ENCODE results near the gene PER1.
"Not testable (repeated sequence)": the region's sequence is repeated elsewhere in the genome, so short reads cannot be mapped to it uniquely, and the experiment has no call there.

The PER1 gene

DNA sequence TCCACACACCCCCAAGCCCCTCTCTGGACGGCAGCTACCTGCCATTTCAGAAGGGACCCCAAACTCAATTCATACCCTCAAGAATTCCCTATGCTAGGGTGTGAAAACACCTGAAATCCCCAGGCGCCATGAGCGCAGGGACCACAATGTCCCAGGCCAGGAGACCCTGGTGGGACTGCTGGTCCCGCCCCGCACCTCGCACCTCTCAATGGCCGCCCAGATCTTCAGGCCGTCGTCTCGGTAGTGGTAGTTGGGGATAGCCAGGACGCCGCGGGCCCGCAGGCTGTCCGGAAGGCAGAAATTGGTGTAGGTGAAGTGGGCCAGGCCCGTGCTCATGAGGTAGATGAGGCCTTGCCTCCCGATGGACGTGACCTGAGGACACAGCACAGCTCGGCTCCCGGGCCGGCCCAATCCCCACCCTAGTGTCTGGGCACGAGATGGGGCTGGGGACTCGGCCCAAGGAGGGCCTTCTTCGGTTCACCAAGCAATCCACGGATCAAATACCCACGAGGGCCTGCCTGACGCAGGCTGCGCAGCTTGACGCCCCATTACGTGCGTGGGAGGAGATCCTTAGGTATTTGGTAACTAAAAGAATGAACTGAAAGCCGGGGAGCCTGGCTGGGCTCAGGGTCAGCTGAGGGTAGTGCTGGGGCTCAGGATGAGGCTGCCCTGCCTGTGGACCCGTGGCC lies 43.1 kb downstream of the PER1 start:
- H3K27me3 ChIP-seq (replicated peaks; ENCODE audit: control insufficient read depth, insufficient read depth, low read length, poor library complexity, severe bottlenecking) = peaks cover 7% of the 10 kb centered on the region
- no peak overlapping the region for H3K27ac ChIP-seq (ENCODE audit: insufficient read depth, low read length, poor library complexity, severe bottlenecking)
- no peaks in the 10 kb centered on the region for H3K9me3 ChIP-seq (ENCODE audit: control insufficient read depth, low read length)
- H3K4me1 ChIP-seq (ENCODE audit: control insufficient read depth, insufficient read depth, low read length, poor library complexity, severe bottlenecking) = peaks cover 5% of the 10 kb centered on the region
- H3K36me3 ChIP-seq (ENCODE audit: control insufficient read depth, insufficient read depth, low read length) = no peaks in the 10 kb centered on the region
- DNase-seq = no peak
- H3K4me3 ChIP-seq (ENCODE audit: insufficient read depth, low read depth, low read length, poor library complexity, severe bottlenecking) = no peak overlapping the region

DNA sequence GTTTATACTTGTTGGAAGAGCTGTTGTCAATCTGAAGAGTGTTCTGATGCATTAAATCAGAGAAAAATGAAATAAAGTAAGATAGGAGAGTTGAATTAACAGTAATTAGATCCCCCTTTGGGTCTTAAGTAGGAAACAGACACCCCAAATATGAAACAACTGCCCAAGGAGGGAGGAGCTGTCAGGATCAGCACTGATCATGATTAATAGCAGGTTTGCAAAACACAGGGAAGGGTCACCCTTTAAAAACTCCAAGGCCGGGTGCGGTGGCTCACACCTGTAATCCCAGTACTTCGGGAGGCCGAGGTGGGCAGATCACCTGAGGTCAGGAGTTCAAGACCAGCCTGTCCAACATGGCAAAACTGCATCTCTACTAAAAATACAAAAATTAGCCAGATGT lies 45.2 kb downstream of the PER1 start:
- H3K4me3 ChIP-seq (ENCODE audit: insufficient read depth, low read depth, low read length, poor library complexity, severe bottlenecking); H3K9me3 ChIP-seq (ENCODE audit: control insufficient read depth, low read length); H3K36me3 ChIP-seq (ENCODE audit: control insufficient read depth, insufficient read depth, low read length); H3K27me3 ChIP-seq (replicated peaks; ENCODE audit: control insufficient read depth, insufficient read depth, low read length, poor library complexity, severe bottlenecking); H3K4me1 ChIP-seq (ENCODE audit: control insufficient read depth, insufficient read depth, low read length, poor library complexity, severe bottlenecking); H3K27ac ChIP-seq (ENCODE audit: insufficient read depth, low read length, poor library complexity, severe bottlenecking); DNase-seq: not testable (repeated sequence)

DNA sequence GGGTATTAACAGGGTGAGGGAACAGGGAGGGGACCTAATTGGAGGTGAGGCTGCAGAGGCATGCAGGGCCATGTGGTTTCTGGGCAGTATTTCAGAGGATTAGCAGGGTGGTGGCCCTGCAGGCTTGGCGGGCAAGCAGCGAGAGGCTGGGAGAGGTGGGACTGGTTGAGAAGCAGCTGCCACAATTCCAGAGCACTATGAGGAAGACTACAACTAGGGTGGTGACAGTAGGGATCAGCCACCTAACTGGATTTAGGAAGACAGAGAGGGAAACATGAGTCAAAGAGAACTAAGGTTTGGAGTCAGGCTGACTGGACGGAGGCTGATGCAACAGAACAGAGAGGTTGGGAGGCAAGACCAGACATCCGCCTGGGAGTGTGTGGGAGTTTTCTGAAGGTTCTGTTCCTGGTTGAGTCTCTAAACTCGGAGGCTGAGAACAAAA lies 46.2 kb downstream of the PER1 start:
- peaks cover 5% of the 10 kb centered on the region for H3K4me1 ChIP-seq (ENCODE audit: control insufficient read depth, insufficient read depth, low read length, poor library complexity, severe bottlenecking)
- H3K27me3 ChIP-seq (replicated peaks; ENCODE audit: control insufficient read depth, insufficient read depth, low read length, poor library complexity, severe bottlenecking) = no peaks in the 10 kb centered on the region
- DNase-seq = no peak
- H3K27ac ChIP-seq (ENCODE audit: insufficient read depth, low read length, poor library complexity, severe bottlenecking) = no peak overlapping the region
- H3K36me3 ChIP-seq (ENCODE audit: control insufficient read depth, insufficient read depth, low read length) = no peaks in the 10 kb centered on the region
- no peaks in the 10 kb centered on the region for H3K9me3 ChIP-seq (ENCODE audit: control insufficient read depth, low read length)
- H3K4me3 ChIP-seq (ENCODE audit: insufficient read depth, low read depth, low read length, poor library complexity, severe bottlenecking) = no peak overlapping the region

DNA sequence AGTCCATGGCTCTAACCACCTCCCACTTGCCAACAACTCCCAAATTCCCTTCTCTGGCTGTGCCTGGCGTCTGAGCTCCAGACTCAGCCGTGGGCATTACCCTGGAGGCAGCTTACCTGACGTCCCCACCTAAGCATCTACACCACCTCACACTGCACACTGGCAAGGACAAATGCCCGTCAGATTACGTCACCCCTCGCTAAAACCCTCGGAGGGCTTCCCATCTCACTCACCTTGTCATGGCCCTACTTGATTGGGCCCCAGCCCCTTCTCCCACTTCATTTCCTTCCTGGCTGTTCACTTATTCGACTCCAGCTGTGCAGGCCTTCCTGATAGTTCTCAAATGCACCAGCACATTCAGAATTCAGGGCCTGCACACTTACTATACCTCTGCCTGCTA lies 47.3 kb downstream of the PER1 start:
- Histone ChIP-seq H3K27me3 (replicated peaks; ENCODE audit: control insufficient read depth, insufficient read depth, low read length, poor library complexity, severe bottlenecking) (no peaks in the 10 kb centered on the region), H3K36me3 (ENCODE audit: control insufficient read depth, insufficient read depth, low read length) (no peaks in the 10 kb centered on the region), H3K4me1 (ENCODE audit: control insufficient read depth, insufficient read depth, low read length, poor library complexity, severe bottlenecking) (no peaks in the 10 kb centered on the region), H3K27ac (ENCODE audit: insufficient read depth, low read length, poor library complexity, severe bottlenecking) (no peak overlapping the region), H3K9me3 (ENCODE audit: control insufficient read depth, low read length) (no peaks in the 10 kb centered on the region), H3K4me3 (ENCODE audit: insufficient read depth, low read depth, low read length, poor library complexity, severe bottlenecking) (no peak overlapping the region)
- no peak for DNase-seq

DNA sequence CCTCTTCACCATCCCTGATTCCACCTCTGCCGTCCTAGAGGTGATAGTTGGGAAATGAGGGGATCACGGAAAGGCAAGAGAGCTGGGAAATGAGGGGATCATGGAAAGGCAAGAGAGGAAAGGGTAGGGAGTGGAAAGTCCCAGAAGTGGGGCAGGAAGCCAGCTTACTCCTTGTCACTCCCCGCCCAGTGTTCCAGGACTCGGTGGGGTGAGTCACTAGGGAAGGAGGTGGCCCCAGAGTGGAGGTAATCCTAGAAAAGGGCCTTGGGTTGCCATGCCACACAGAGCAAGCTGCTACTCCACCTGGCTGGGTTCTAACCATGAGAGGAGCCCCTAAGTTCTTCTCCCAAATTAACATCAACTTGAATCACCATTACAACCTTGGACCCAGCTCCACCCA lies 48.7 kb downstream of the PER1 start:
- no peak for DNase-seq
- no peaks in the 10 kb centered on the region for H3K4me1 ChIP-seq (ENCODE audit: control insufficient read depth, insufficient read depth, low read length, poor library complexity, severe bottlenecking)
- no peak overlapping the region for H3K27ac ChIP-seq (ENCODE audit: insufficient read depth, low read length, poor library complexity, severe bottlenecking)
- H3K4me3 ChIP-seq (ENCODE audit: insufficient read depth, low read depth, low read length, poor library complexity, severe bottlenecking) = no peak overlapping the region
- H3K27me3 ChIP-seq (replicated peaks; ENCODE audit: control insufficient read depth, insufficient read depth, low read length, poor library complexity, severe bottlenecking) = no peaks in the 10 kb centered on the region
- H3K9me3 ChIP-seq (ENCODE audit: control insufficient read depth, low read length) = no peaks in the 10 kb centered on the region
- no peaks in the 10 kb centered on the region for H3K36me3 ChIP-seq (ENCODE audit: control insufficient read depth, insufficient read depth, low read length)

- H3K27ac ChIP-seq (ENCODE audit: insufficient read depth, low read length, poor library complexity, severe bottlenecking) = no peak overlapping the region
- no peaks in the 10 kb centered on the region for H3K4me1 ChIP-seq (ENCODE audit: control insufficient read depth, insufficient read depth, low read length, poor library complexity, severe bottlenecking)
- H3K4me3 ChIP-seq (ENCODE audit: insufficient read depth, low read depth, low read length, poor library complexity, severe bottlenecking) = no peak overlapping the region
- DNase-seq = no peak
- H3K36me3 ChIP-seq (ENCODE audit: control insufficient read depth, insufficient read depth, low read length) = no peaks in the 10 kb centered on the region
- no peaks in the 10 kb centered on the region for H3K9me3 ChIP-seq (ENCODE audit: control insufficient read depth, low read length)
- H3K27me3 ChIP-seq (replicated peaks; ENCODE audit: control insufficient read depth, insufficient read depth, low read length, poor library complexity, severe bottlenecking) = no peaks in the 10 kb centered on the region
Measured at GRCh38 chr17:8101721-8102120, 50.5 kb downstream of the PER1 start.

- Histone ChIP-seq H3K4me3 (ENCODE audit: insufficient read depth, low read depth, low read length, poor library complexity, severe bottlenecking) (no peak overlapping the region), H3K27me3 (replicated peaks; ENCODE audit: control insufficient read depth, insufficient read depth, low read length, poor library complexity, severe bottlenecking) (no peaks in the 10 kb centered on the region), H3K9me3 (ENCODE audit: control insufficient read depth, low read length) (no peaks in the 10 kb centered on the region), H3K36me3 (ENCODE audit: control insufficient read depth, insufficient read depth, low read length) (no peaks in the 10 kb centered on the region), H3K27ac (ENCODE audit: insufficient read depth, low read length, poor library complexity, severe bottlenecking) (no peak overlapping the region), H3K4me1 (ENCODE audit: control insufficient read depth, insufficient read depth, low read length, poor library complexity, severe bottlenecking) (no peaks in the 10 kb centered on the region)
- DNase-seq = no peak
Measured at GRCh38 chr17:8100763-8101162, 51.4 kb downstream of the PER1 start.

DNA sequence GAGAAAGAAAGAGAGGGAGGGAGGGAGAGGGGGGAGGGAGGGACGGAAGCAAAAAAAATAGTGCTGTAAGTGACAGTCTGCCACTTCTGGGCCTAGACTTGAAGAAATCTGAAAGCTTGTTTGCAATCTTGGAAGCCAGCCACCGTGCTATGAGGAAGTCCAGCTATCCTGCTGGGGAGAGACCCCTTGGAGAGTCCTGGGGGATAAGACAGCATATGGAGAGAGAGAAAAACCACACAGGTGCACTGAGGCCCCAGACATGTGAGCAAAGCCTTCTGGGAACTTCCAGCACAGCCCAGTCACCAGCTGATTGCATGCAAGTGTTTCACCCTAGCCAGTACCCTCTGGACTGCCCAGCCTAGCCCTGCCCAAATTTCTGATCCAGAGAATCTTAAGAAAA lies 52.1 kb downstream of the PER1 start:
- DNase-seq = no peak
- Histone ChIP-seq H3K27me3 (replicated peaks; ENCODE audit: control insufficient read depth, insufficient read depth, low read length, poor library complexity, severe bottlenecking) (no peaks in the 10 kb centered on the region), H3K4me3 (ENCODE audit: insufficient read depth, low read depth, low read length, poor library complexity, severe bottlenecking) (no peak overlapping the region), H3K4me1 (ENCODE audit: control insufficient read depth, insufficient read depth, low read length, poor library complexity, severe bottlenecking) (no peaks in the 10 kb centered on the region), H3K27ac (ENCODE audit: insufficient read depth, low read length, poor library complexity, severe bottlenecking) (no peak overlapping the region), H3K36me3 (ENCODE audit: control insufficient read depth, insufficient read depth, low read length) (no peaks in the 10 kb centered on the region), H3K9me3 (ENCODE audit: control insufficient read depth, low read length) (no peaks in the 10 kb centered on the region)

GRCh38 chr17:8096541-8096940 lies 55.7 kb downstream of the PER1 start:
- peaks cover 8% of the 10 kb centered on the region for H3K4me1 ChIP-seq (ENCODE audit: control insufficient read depth, insufficient read depth, low read length, poor library complexity, severe bottlenecking)
- H3K27me3 ChIP-seq (replicated peaks; ENCODE audit: control insufficient read depth, insufficient read depth, low read length, poor library complexity, severe bottlenecking) = no peaks in the 10 kb centered on the region
- DNase-seq = no peak

GRCh38 chr17:8095361-8095760 lies 56.8 kb downstream of the PER1 start:
- H3K9me3 ChIP-seq (ENCODE audit: control insufficient read depth, low read length) = no peaks in the 10 kb centered on the region
- H3K36me3 ChIP-seq (ENCODE audit: control insufficient read depth, insufficient read depth, low read length) = no peaks in the 10 kb centered on the region
- H3K4me1 ChIP-seq (ENCODE audit: control insufficient read depth, insufficient read depth, low read length, poor library complexity, severe bottlenecking) = peaks cover 8% of the 10 kb centered on the region
- no peak overlapping the region for H3K4me3 ChIP-seq (ENCODE audit: insufficient read depth, low read depth, low read length, poor library complexity, severe bottlenecking)
- H3K27me3 ChIP-seq (replicated peaks; ENCODE audit: control insufficient read depth, insufficient read depth, low read length, poor library complexity, severe bottlenecking) = no peaks in the 10 kb centered on the region
- no peak overlapping the region for H3K27ac ChIP-seq (ENCODE audit: insufficient read depth, low read length, poor library complexity, severe bottlenecking)
- DNase-seq = no peak

More at GRCh38 chr17:8096541-8096940, 55.7 kb downstream of the PER1 start:
- Histone ChIP-seq H3K9me3 (ENCODE audit: control insufficient read depth, low read length) (no peaks in the 10 kb centered on the region), H3K36me3 (ENCODE audit: control insufficient read depth, insufficient read depth, low read length) (no peaks in the 10 kb centered on the region), H3K27ac (ENCODE audit: insufficient read depth, low read length, poor library complexity, severe bottlenecking) (no peak overlapping the region), H3K4me3 (ENCODE audit: insufficient read depth, low read depth, low read length, poor library complexity, severe bottlenecking) (no peak overlapping the region)

All from effector memory CD4-positive, alpha-beta T cell (primary cell).